Stimulated activated CD8-positive, alpha-beta memory T cell treated with anti-CD3 and anti-CD28 coated beads, Interleukin-12 subunit alpha, Interleukin-12 subunit beta, amount 100 ng/mL, for 4 hours (primary cell): ENCODE results near the gene SPDYE17.
"Not testable (repeated sequence)": the region's sequence is repeated elsewhere in the genome, so short reads cannot be mapped to it uniquely, and the experiment has no call there.

Experiments used
- DNase-seq: peaks from one replicate; pipeline ENCODE4 v3.0.0-alpha.2; 2020; ENCODE audit warnings: low read depth

The SPDYE17 gene

GRCh38 chr7:77032261-77032660, at the start of gene SPDYE17:
Gene SPDYE17 (minus strand): TSS chr7:77032361. CDS start chr7:77030570, 1,791 bp downstream.
- DNase-seq = not testable (repeated sequence)

GRCh38 chr7:77080236-77080635, 48.1 kb upstream of the SPDYE17 start:
- not testable (repeated sequence) for DNase-seq

GRCh38 chr7:77079624-77080023, 47.5 kb upstream of the SPDYE17 start:
- DNase-seq = not testable (repeated sequence)

GRCh38 chr7:77079112-77079511, 47.0 kb upstream of the SPDYE17 start:
- DNase-seq = not testable (repeated sequence)

GRCh38 chr7:77077060-77077459, 44.9 kb upstream of the SPDYE17 start:
- not testable (repeated sequence) for DNase-seq

- DNase-seq = not testable (repeated sequence)
Measured at GRCh38 chr7:77074786-77075396, 42.7 kb upstream of the SPDYE17 start.

- DNase-seq = not testable (repeated sequence)
Measured at GRCh38 chr7:77071108-77071507, 38.9 kb upstream of the SPDYE17 start.

GRCh38 chr7:77065869-77066268, 33.7 kb upstream of the SPDYE17 start:
- not testable (repeated sequence) for DNase-seq

- not testable (repeated sequence) for DNase-seq
Measured at GRCh38 chr7:77063732-77064131, 31.6 kb upstream of the SPDYE17 start.

GRCh38 chr7:77062557-77062956, 30.4 kb upstream of the SPDYE17 start, which contains the start of gene SPDYE18:
Gene SPDYE18 (minus strand): TSS chr7:77062558. CDS start chr7:77060512, 2,046 bp downstream.
- not testable (repeated sequence) for DNase-seq

GRCh38 chr7:77026349-77026748, 5.8 kb downstream of the SPDYE17 start:
- DNase-seq = not testable (repeated sequence)

- not testable (repeated sequence) for DNase-seq
Measured at GRCh38 chr7:77010074-77010680, 22.0 kb downstream of the SPDYE17 start.

GRCh38 chr7:77008000-77008399, 24.2 kb downstream of the SPDYE17 start:
- not testable (repeated sequence) for DNase-seq

- DNase-seq = not testable (repeated sequence)
Measured at GRCh38 chr7:77006127-77007110, 25.7 kb downstream of the SPDYE17 start.

GRCh38 chr7:77005461-77006057, 26.6 kb downstream of the SPDYE17 start:
- not testable (repeated sequence) for DNase-seq

- not testable (repeated sequence) for DNase-seq
Measured at GRCh38 chr7:77004151-77004550, 28.0 kb downstream of the SPDYE17 start.

- DNase-seq = not testable (repeated sequence)
Measured at GRCh38 chr7:77003241-77003640, 28.9 kb downstream of the SPDYE17 start.

GRCh38 chr7:77002678-77003233, 29.4 kb downstream of the SPDYE17 start:
- DNase-seq = not testable (repeated sequence)

- DNase-seq = not testable (repeated sequence)
Measured at GRCh38 chr7:77002104-77002503, 30.1 kb downstream of the SPDYE17 start.

- not testable (repeated sequence) for DNase-seq
Measured at GRCh38 chr7:76999474-77000107, 32.6 kb downstream of the SPDYE17 start.
